PFSK-1 (cell line): ENCODE results near the gene MOXD1.

Experiments used
- FOXP2 ChIP-seq: optimal IDR thresholded peaks from 2 replicates; pipeline ENCODE3; 2011; ENCODE audit warnings: borderline replicate concordance, control low read depth, inconsistent platforms; ENCODE audit not compliant: insufficient read depth; ENCODE audit errors: extremely low read length, extremely low read depth
- POLR2AphosphoS5 ChIP-seq: IDR thresholded peaks from 2 replicates; pipeline ENCODE4 v1.6.1; 2012; ENCODE audit warnings: low read depth, mild to moderate bottlenecking, control low read depth, low read length, moderate library complexity
- SIN3A ChIP-seq: IDR thresholded peaks from 2 replicates; pipeline ENCODE4 v1.6.1; 2012; ENCODE audit warnings: mild to moderate bottlenecking, low read length, moderate library complexity, borderline replicate concordance; ENCODE audit not compliant: insufficient read depth
- TAF1 ChIP-seq: IDR thresholded peaks from 2 replicates; pipeline ENCODE4 v1.6.1; 2012; ENCODE audit warnings: low read length, control low read depth, borderline replicate concordance; ENCODE audit not compliant: insufficient read depth
- TF ChIP-seq, protein P1 (sequence below), 2 experiments: IDR thresholded peaks; 2 replicates each; pipeline versions ENCODE4 v1.6.1 to v1.8.0; 2011 to 2012; ENCODE audit warnings: low read depth in 2 of 2, low read length in 2 of 2, control low read depth in 1 of 2, inconsistent platforms in 1 of 2, mild to moderate bottlenecking in 1 of 2, moderate library complexity in 1 of 2; ENCODE audit not compliant: insufficient read depth in 1 of 2

MOXD1 gene

DNA sequence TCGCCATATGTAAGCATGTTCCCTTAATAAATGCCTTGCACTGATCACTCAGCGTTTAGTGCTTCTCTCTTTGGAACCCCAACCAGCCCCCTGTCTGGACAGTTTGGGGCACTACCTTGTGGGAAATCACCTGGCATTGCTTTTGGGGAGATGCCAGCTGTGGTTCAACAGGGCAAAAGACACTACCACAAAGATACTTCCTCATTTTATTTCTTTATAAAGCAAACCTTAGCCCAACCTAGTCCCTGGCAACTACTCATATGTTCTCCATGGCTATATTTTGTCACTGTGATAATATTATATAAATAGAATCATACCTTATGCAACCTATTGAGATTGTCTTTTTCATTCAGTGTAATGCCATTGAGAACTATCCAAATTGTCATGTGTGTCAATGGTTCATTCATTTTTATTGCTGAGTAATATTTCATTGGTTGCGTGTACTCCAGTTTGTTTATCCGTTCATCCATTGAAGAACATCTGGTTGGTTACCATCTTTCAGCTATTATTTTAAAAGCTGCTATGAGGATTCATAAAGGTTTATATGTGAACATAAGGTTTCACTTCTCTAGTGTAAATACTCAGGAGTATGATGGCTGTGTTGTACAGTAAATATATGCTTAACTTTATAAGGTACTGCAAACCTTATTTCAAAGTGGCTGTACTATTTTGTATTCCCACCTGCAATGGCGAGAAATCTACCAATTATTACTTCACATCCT is 114.8 kb downstream of the MOXD1 start:
- TF ChIP-seq FOXP2 (no peak), TAF1 (no peak), SIN3A (no peak), POLR2AphosphoS5 (no peak)
- TF ChIP-seq, protein P1, sequence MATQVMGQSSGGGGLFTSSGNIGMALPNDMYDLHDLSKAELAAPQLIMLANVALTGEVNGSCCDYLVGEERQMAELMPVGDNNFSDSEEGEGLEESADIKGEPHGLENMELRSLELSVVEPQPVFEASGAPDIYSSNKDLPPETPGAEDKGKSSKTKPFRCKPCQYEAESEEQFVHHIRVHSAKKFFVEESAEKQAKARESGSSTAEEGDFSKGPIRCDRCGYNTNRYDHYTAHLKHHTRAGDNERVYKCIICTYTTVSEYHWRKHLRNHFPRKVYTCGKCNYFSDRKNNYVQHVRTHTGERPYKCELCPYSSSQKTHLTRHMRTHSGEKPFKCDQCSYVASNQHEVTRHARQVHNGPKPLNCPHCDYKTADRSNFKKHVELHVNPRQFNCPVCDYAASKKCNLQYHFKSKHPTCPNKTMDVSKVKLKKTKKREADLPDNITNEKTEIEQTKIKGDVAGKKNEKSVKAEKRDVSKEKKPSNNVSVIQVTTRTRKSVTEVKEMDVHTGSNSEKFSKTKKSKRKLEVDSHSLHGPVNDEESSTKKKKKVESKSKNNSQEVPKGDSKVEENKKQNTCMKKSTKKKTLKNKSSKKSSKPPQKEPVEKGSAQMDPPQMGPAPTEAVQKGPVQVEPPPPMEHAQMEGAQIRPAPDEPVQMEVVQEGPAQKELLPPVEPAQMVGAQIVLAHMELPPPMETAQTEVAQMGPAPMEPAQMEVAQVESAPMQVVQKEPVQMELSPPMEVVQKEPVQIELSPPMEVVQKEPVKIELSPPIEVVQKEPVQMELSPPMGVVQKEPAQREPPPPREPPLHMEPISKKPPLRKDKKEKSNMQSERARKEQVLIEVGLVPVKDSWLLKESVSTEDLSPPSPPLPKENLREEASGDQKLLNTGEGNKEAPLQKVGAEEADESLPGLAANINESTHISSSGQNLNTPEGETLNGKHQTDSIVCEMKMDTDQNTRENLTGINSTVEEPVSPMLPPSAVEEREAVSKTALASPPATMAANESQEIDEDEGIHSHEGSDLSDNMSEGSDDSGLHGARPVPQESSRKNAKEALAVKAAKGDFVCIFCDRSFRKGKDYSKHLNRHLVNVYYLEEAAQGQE (IDR thresholded peaks at IDR 0.05; ENCODE audit: insufficient read depth in 1 of 2, low read depth in 2 of 2, low read length in 2 of 2), result no peak

DNA sequence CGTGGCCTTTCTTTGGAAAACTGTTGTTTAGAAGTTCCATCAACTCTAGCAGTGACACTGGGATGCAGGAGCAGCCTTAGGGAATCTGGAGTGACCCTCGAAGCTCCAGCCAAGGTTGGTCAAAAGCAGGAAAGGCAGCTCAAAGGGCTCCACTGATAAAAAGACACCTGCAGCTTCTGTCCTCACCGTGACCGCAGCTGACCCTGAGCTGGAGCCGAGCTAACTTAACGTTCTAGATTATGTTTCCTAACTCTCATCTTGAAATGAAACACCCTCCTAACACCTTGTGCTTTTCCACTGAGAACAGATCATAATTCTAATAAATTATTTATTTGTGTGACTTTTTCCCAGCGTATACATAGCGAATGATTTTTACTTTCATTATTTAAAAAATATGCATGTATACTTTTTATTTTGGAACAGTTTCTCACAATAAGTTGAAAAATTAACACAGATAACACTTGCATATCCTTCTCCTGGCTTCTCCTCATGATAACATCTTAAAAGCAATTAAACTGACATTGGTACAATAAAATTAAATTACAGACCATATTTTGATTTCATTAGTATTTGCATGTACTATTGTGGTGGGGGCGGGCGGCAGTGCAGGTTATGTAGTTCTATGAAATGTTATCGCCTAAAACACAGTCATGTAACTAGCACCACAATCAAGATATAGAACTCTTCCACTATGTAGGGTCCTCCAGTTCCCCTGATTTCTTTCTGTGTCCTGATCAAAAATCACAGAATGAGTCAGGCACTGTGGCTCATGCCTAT is 116.1 kb downstream of the MOXD1 start:
- TF ChIP-seq POLR2AphosphoS5, result no peak
- no peak for TF ChIP-seq FOXP2
- TF ChIP-seq, protein P1 (IDR thresholded peaks at IDR 0.05; ENCODE audit: insufficient read depth in 1 of 2, low read depth in 2 of 2, low read length in 2 of 2), result no peak
- TF ChIP-seq TAF1, result no peak
- TF ChIP-seq SIN3A, result no peak

DNA sequence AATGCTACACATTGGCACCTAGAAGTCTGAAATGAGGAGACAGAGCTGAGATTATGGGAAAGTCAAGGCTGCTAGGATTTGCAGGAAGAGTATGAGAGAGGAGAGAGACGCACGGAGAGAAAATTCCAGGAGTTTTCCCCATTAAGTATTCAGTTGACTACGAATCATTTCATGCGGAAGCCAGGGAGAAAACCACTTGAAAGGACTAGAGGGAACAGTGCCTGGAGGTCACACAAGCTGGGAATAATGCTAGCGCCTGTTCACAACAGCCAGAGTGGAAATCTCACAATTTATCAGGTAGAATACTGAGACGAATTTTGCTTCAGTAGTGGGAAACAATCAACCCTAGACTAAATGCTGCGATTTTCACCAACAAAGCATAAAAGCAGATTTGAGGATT is 118.6 kb downstream of the MOXD1 start:
- TF ChIP-seq SIN3A (no peak), FOXP2 (no peak), POLR2AphosphoS5 (no peak), TAF1 (no peak)
- TF ChIP-seq, protein P1 (IDR thresholded peaks at IDR 0.05; ENCODE audit: insufficient read depth in 1 of 2, low read depth in 2 of 2, low read length in 2 of 2), result no peak

DNA sequence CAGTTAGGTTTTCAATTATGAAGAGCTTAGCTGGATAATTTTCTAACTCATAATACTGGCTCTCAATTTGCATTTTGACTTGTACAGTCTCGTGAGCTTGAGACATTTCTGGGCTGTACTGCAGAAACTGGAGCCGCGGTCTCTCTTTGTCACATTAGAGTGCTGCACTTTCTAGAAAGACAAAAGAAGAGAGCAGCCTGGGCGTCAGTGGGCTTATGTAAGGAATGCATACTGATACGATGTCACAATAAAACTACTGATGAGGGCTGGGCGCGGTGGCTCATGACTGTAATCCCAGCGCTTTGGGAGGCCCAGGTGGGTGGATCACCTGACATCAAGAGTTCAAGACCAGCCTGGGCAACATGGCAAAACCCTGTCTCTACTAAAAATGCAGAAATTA is 120.8 kb downstream of the MOXD1 start:
- TF ChIP-seq, protein P1 (IDR thresholded peaks at IDR 0.05; ENCODE audit: insufficient read depth in 1 of 2, low read depth in 2 of 2, low read length in 2 of 2), result no peak
- no peak for TF ChIP-seq POLR2AphosphoS5
- no peak for TF ChIP-seq TAF1
- TF ChIP-seq SIN3A, result no peak
- no peak for TF ChIP-seq FOXP2
